ENCODE results near the gene FBXO11.
A peak's percentile ranks its signal among the peaks of the same experiment; 100 is the strongest.
"Not testable (repeated sequence)": the region's sequence is repeated elsewhere in the genome, so short reads cannot be mapped to it uniquely, and the experiment has no call there.

The FBXO11 gene

GRCh38 chr2:47903781-47904490, 2.4 kb downstream of the FBXO11 start:
- no peak for TF ChIP-seq CTCF (conservative IDR thresholded peaks at IDR 0.05)
- no peak for TF ChIP-seq ZFX (IDR thresholded peaks at IDR 0.05)
- H3K27ac ChIP-seq, result peak overlapping the region; percentile 98

- H3K27ac ChIP-seq, result not testable (repeated sequence)
Observed at GRCh38 chr2:47901892-47902291, 4.4 kb downstream of the FBXO11 start.

- H3K27ac ChIP-seq, result no peak overlapping the region
- no peak for TF ChIP-seq ZFX (IDR thresholded peaks at IDR 0.05)
- TF ChIP-seq CTCF (conservative IDR thresholded peaks at IDR 0.05), result no peak
Observed at GRCh38 chr2:47900857-47901256, 5.4 kb downstream of the FBXO11 start.

GRCh38 chr2:47899915-47900816, 6.1 kb downstream of the FBXO11 start:
- TF ChIP-seq CTCF (conservative IDR thresholded peaks at IDR 0.05) (no peak), ZFX (IDR thresholded peaks at IDR 0.05) (no peak)
- H3K27ac ChIP-seq, result no peak overlapping the region

- TF ChIP-seq ZFX (IDR thresholded peaks at IDR 0.05) (no peak), CTCF (conservative IDR thresholded peaks at IDR 0.05) (no peak)
- no peak overlapping the region for H3K27ac ChIP-seq
Observed at GRCh38 chr2:47897883-47898731, 8.2 kb downstream of the FBXO11 start.

GRCh38 chr2:47897191-47897882, 9.0 kb downstream of the FBXO11 start:
- H3K27ac ChIP-seq, result not testable (repeated sequence)

GRCh38 chr2:47896450-47896968, 9.8 kb downstream of the FBXO11 start:
- no peak for TF ChIP-seq ZFX (IDR thresholded peaks at IDR 0.05)
- no peak for TF ChIP-seq CTCF (conservative IDR thresholded peaks at IDR 0.05)
- H3K27ac ChIP-seq, result no peak overlapping the region
